HG03457 (cell line): ENCODE measurements around the gene CBR1.

ENCODE experiments used
- ATAC-seq: cut with Tn5 transposase; IDR thresholded peaks from one replicate; pipeline ENCODE4 v1.9.1; 2021; ENCODE audit warnings: moderate number of reproducible peaks; ENCODE audit not compliant: unreplicated experiment

Gene CBR1

GRCh38 chr21:36113647-36114428, 44.0 kb downstream of the CBR1 start:
- no peak for ATAC-seq

- ATAC-seq, result no peak
Measured at GRCh38 chr21:36115138-36115730, 45.4 kb downstream of the CBR1 start.

GRCh38 chr21:36117286-36117741, 47.5 kb downstream of the CBR1 start:
- no peak for ATAC-seq

- ATAC-seq, result no peak
Measured at GRCh38 chr21:36120304-36120888, 50.6 kb downstream of the CBR1 start.
